Ishikawa (cell line): ENCODE measurements around the gene SLC25A34.

Experiments used
- CEBPB ChIP-seq: IDR thresholded peaks from 2 replicates; pipeline ENCODE4 v1.6.1; 2012
- CREB1 ChIP-seq: IDR thresholded peaks from 2 replicates; pipeline ENCODE4 v1.6.1; 2012; ENCODE audit warnings: low read depth
- EGR1 ChIP-seq: IDR thresholded peaks from 2 replicates; pipeline ENCODE4 v1.6.1; 2012
- EP300 ChIP-seq: IDR thresholded peaks from 2 replicates; pipeline ENCODE4 v1.6.1; 2012; ENCODE audit warnings: borderline replicate concordance
- FOXM1 ChIP-seq: IDR thresholded peaks from 2 replicates; pipeline ENCODE4 v1.6.1; 2012; ENCODE audit warnings: low read depth, borderline replicate concordance
- MAX ChIP-seq: IDR thresholded peaks from 2 replicates; pipeline ENCODE4 v1.6.1; 2012
- NFIC ChIP-seq: IDR thresholded peaks from 2 replicates; pipeline ENCODE4 v1.6.1; 2012
- RAD21 ChIP-seq: IDR thresholded peaks from 2 replicates; pipeline ENCODE4 v1.6.1; 2012; ENCODE audit warnings: low read depth
- REST ChIP-seq: IDR thresholded peaks from 2 replicates; pipeline ENCODE4 v1.6.1; 2012; ENCODE audit warnings: low read depth, mild to moderate bottlenecking
- TAF1 ChIP-seq: IDR thresholded peaks from 2 replicates; pipeline ENCODE4 v1.6.1; 2012; ENCODE audit warnings: low read depth, mild to moderate bottlenecking
- TCF12 ChIP-seq: IDR thresholded peaks from 2 replicates; pipeline ENCODE4 v1.6.1; 2012; ENCODE audit warnings: low read depth
- TEAD4 ChIP-seq: IDR thresholded peaks from 2 replicates; pipeline ENCODE4 v1.6.1; 2012
- USF1 ChIP-seq: IDR thresholded peaks from 2 replicates; pipeline ENCODE4 v1.6.1; 2012
- YY1 ChIP-seq: IDR thresholded peaks from 2 replicates; pipeline ENCODE4 v1.6.1; 2012; ENCODE audit warnings: low read depth
- ZBTB7A ChIP-seq: IDR thresholded peaks from 2 replicates; pipeline ENCODE4 v1.6.1; 2012; ENCODE audit warnings: low read depth

SLC25A34 gene

GRCh38 chr1:15717418-15718125 is 18.5 kb upstream of the SLC25A34 start:
- TF ChIP-seq EP300 (no peak), ZBTB7A (no peak), REST (no peak), USF1 (no peak), CREB1 (no peak), FOXM1 (no peak), EGR1 (no peak), CEBPB (no peak), TAF1 (no peak), NFIC (no peak), TCF12 (no peak), TEAD4 (no peak), YY1 (no peak), RAD21 (no peak), MAX (no peak)

- TF ChIP-seq USF1 (no peak), REST (no peak), RAD21 (no peak), ZBTB7A (no peak), MAX (no peak), YY1 (no peak), FOXM1 (no peak), CREB1 (no peak), TEAD4 (no peak), TAF1 (no peak), CEBPB (no peak), EGR1 (no peak), TCF12 (no peak), EP300 (no peak)
Observed at GRCh38 chr1:15718199-15718601, 17.9 kb upstream of the SLC25A34 start.

GRCh38 chr1:15719381-15720120 is 16.5 kb upstream of the SLC25A34 start:
- TF ChIP-seq TEAD4 (no peak), FOXM1 (no peak), CREB1 (no peak), TAF1 (no peak), RAD21 (no peak; the same call in 1 of the 2 replicates), REST (no peak), EGR1 (no peak), TCF12 (no peak), YY1 (no peak), NFIC (no peak), EP300 (no peak)

- TF ChIP-seq USF1 (no peak), EP300 (no peak), CEBPB (no peak), CREB1 (no peak), YY1 (no peak), RAD21 (no peak), FOXM1 (no peak)
Observed at GRCh38 chr1:15720861-15721260, 15.2 kb upstream of the SLC25A34 start.
